Skin epidermis (tissue), 12 donors: ENCODE data around the gene ESPN.

Source experiments
- H3K27ac ChIP-seq, 21 experiments: fragments of 200-600 bp; sonication (generic) in 11 of 21; one replicate each; pipeline ENCODE4 v1.5.0; 2020; ENCODE audit warnings: mild to moderate bottlenecking in 3 of 21, inconsistent platforms in 2 of 21, moderate library complexity in 2 of 21
- H3K4me3 ChIP-seq, 7 experiments: fragments of 200-600 bp; sonication (generic) in 2 of 7; one replicate each; pipeline ENCODE4 v1.5.0; 2020; ENCODE audit warnings: inconsistent platforms in 2 of 7, mild to moderate bottlenecking in 2 of 7, moderate library complexity in 1 of 7

The ESPN gene

DNA sequence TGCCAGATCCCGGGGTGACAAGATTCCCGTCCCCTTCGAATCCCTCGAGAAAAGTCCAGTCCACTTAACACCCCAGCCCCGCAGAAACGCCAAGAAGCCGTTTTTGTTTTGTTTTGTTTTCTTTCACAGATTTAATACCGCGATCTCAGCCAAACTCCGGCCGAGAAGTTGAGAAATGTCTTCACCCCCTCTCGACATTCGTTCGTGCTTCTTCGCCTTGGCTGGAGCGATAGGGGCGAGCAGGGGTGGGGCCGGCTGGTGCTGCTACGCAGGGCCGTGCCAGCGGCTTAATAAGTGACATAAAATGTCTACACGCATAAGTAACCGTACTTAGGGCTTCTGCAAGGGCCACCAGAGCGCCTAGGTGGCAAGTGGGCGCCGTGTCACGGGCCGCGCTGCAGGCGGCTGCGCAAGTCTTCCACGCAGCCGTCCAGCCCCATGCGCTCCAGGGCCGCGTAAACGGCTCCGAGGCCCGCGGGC, 36.5 kb downstream of the ESPN start:
- H3K4me3 ChIP-seq: peak overlapping the region in 3 of 7 experiments; percentile 20 to 28 (median 25)

DNA sequence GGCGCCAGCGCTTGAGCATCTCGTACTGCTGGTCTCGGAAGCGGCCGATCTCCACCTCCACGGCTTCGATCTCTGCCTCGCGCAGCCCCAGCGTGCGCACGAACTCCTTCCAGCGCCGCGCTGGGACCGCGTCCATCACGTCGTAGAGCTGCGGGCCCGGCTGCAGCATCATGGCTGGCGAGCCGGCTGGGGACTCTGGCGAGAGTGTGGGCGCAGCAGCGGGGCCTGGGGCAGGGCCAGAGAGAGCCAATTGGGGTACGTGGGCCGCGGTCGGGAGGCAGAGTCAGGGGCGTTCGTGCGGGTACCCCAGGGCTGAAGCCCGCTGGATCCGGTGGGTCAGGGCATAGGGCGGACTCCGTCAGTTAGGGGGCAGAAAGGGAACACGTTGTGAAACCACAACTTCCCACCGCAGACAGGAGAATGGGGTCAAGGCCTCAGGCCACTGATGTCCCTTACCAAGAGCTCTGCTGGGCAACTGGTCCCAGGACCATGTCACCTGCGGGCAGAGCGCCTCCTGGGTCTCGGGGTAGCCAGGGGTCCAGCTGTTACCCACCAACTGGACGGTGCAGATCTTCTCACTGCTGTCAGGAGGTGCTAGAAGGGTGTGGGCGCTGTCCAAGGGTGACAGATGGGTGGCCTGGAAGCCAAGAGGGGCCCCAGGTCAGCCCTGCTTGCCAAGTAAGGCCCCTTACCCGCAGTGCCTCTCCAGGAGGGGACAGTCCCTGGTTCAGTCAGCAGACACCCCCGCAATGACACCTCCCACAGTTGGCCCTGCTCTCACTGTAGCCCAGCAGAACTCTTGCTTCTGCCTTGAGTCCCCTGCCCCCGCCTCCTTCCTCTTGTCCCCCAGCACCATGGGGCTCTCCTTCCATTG, 37.2 kb downstream of the ESPN start:
- H3K4me3 ChIP-seq: no peak overlapping the region
- H3K27ac ChIP-seq: peak overlapping the region in 3 of 21 experiments; percentile 42 to 85 (median 66)

More for the DNA sequence above, 36.5 kb downstream of the ESPN start:
- peak overlapping the region in 14 of 21 experiments; percentile 4 to 91 (median 60) for H3K27ac ChIP-seq

DNA sequence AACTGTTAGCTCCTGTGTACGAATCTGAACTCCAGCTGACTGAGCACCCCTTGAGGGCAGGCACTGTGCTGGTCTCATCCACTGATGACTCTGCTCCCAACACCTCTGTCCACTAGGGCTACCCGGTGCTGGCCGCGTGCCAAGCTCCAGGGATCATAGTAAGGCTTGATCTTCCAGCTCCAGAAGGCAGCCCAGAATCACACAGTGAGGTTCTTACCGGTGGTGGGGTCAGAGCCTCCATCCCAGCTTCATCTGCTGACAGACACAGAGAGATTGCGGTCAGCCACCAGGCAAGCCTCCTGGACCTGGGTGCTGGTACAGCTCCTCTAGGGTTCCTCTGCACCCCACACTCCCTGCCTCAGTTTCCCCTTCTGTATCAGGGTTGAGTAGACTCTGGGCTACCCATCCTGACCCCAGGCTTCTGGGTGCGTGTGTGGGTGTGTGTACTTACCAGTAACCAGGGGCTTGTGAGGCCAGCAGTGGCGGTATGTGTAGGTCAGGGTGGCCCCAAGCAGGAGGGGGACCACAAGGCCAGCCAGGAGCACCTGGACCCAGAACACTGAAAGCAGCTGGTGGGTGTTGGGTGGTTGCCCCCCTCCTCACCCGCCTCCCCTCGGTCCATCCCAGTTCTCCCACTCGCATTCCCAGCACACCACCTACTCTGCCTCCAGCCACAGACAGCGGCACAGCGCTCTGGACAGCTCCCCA, 38.0 kb downstream of the ESPN start:
- H3K27ac ChIP-seq: peak overlapping the region in 1 of 21 experiments; percentile 42
- no peak overlapping the region for H3K4me3 ChIP-seq

DNA sequence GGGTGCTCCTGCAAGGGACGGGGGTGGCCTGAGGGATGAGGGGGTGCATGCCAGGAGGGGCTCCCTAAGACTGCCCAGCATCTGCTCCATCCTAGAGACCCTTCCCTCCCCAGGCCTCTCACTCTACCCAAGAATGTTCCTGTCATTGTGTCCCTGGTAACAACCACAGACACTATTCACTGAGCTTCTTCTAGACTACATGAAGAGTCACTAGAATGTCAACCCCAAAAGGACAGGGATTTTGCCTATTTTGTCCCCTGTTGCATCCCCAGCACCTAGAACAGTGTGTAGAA, 38.5 kb downstream of the ESPN start:
- Histone ChIP-seq H3K27ac (peak overlapping the region in 1 of 21 experiments; percentile 23), H3K4me3 (no peak overlapping the region)

DNA sequence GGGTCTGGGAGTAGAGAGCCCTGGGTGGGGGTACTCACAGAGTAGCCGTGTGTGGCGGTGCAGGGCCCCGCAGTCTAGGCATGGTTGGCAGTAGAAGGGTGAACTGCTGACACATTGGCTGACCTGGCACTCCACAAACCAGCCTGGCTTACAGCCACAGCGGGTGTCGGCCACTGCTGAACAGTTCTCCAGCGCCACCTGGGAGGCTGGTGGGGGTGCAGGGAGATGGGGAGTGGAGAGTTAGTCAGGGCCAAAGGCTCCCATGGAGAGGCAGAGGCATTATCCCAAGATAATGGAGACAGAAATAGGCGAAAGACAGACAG, 39.9 kb downstream of the ESPN start:
- peak overlapping the region in 1 of 7 experiments; percentile 43 for H3K4me3 ChIP-seq
- H3K27ac ChIP-seq: peak overlapping the region in 3 of 21 experiments; percentile 82 to 87 (median 86)

- Histone ChIP-seq H3K27ac (peak overlapping the region in 8 of 21 experiments; percentile 16 to 87 (median 81)), H3K4me3 (peak overlapping the region; percentile 15 to 43 (median 31))
These were observed 40.3 kb downstream of the ESPN start for GRCh38 chr1:6464915-6465314.

- peak overlapping the region; percentile 15 to 43 (median 31) for H3K4me3 ChIP-seq
- peak overlapping the region in 12 of 21 experiments; percentile 15 to 87 (median 65) for H3K27ac ChIP-seq
These were observed 41.0 kb downstream of the ESPN start for GRCh38 chr1:6465461-6466005.

DNA sequence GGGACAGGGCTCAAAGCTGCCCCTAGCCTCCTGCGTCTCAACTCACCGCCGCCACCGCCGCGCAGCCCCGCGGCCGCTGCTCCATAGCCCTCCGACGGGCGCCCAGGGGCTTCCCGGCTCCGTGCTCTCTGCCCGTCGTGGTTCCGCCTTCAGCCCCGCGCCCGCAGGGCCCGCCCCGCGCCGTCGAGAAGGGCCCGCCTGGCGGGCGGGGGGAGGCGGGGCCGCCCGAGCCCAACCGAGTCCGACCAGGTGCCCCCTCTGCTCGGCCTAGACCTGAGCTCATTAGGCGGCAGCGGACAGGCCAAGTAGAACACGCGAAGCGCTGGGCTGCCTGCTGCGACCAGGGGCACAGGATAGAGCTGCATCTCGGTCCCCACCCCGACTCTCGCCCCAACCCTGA, 41.4 kb downstream of the ESPN start, which contains the start of gene TNFRSF25:
Gene TNFRSF25, minus strand, starts transcription at position 151 of the 400 bp plus-strand sequence. Its CDS starts 66 bp downstream, at position 85.
- Histone ChIP-seq H3K4me3 (peak within 1 kb of the TSS; percentile 15 to 43 (median 31)), H3K27ac (peak within 1 kb of the TSS in 12 of 21 experiments; percentile 16 to 87 (median 65))

- Histone ChIP-seq H3K27ac (peak overlapping the region in 1 of 21 experiments; percentile 86), H3K4me3 (no peak overlapping the region)
These were observed 42.2 kb downstream of the ESPN start for GRCh38 chr1:6466751-6467150.

- Histone ChIP-seq H3K27ac (no peak overlapping the region), H3K4me3 (no peak overlapping the region)
These were observed 42.6 kb downstream of the ESPN start for GRCh38 chr1:6467224-6467623.

GRCh38 chr1:6467744-6468688, 43.4 kb downstream of the ESPN start:
- Histone ChIP-seq H3K4me3 (no peak overlapping the region), H3K27ac (no peak overlapping the region)

- no peak overlapping the region for H3K4me3 ChIP-seq
- no peak overlapping the region for H3K27ac ChIP-seq
These were observed 44.3 kb downstream of the ESPN start for GRCh38 chr1:6468729-6469461.

- Histone ChIP-seq H3K27ac (peak overlapping the region in 1 of 21 experiments; percentile 83), H3K4me3 (peak overlapping the region in 3 of 7 experiments; percentile 12 to 27 (median 20))
These were observed 45.8 kb downstream of the ESPN start for GRCh38 chr1:6470132-6471085.

DNA sequence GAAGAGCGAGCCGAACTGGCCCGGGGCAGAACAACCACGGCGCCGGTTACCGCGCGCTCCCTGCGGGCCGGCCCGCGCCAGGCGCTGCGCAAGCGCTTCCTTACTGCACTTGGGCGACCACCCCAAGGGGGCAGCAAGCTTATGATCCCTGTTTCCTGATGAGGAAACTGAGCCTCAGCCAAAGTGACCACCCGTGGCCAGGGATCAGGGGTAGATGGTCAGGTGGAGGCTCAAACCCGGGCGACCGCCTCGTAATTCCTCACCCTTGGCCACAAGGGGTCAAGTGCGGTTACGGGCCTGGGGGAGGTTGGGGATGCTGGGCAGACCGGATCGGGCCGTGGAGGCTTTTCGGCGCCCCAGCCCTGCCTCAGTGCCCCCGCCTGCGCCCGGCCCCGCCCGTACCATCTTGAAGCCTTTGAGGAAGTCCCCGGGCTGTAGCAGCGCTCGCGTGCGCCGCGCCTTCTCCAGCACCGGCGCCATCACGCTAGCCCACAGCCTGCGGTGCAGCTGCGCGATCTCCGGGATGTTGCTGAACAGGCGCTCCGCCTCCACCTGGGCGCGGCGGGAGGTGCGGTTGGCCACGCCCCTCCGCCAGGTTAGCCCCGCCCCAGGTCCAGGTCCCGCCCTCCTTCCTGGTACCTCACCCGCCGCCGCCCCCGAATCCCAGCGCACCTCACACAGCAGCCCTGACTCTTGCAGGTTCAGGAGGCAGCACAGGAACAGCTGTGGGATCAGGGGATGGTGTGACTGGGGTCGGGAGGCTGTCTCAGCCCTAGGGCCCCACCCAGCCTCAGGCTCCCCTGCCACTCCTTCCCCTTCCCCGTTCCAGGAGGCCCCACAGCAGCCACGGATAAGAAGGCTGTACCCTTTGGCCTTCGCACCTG, 46.8 kb downstream of the ESPN start:
- peak overlapping the region in 4 of 7 experiments; percentile 12 to 31 (median 24) for H3K4me3 ChIP-seq

DNA sequence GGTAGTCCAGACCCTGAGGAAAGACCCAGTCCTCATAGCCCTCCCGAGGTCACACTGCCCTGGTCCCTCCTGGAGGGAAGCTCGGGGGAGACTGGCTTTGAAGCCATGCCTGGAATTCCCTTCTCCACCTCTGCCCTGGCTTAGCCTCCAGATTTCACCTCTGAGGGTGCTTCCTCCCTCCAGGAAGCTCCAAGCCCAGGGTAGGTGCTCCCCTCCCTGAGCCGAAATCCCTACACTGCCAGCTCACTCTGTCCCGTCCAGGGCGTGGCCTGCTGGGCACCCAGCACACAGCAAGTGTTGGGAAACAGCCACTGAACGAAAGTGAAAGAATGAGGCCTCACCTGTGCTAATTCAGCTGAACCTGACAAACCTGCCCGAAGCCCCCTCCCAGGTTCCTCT, 47.4 kb downstream of the ESPN start:
- H3K27ac ChIP-seq: peak overlapping the region in 17 of 21 experiments; percentile 10 to 83 (median 70)
- H3K4me3 ChIP-seq: no peak overlapping the region

More for the DNA sequence above, 46.8 kb downstream of the ESPN start:
- peak overlapping the region in 17 of 21 experiments; percentile 10 to 83 (median 70) for H3K27ac ChIP-seq

- Histone ChIP-seq H3K27ac (peak overlapping the region in 14 of 21 experiments; percentile 9 to 83 (median 54)), H3K4me3 (no peak overlapping the region)
These were observed 47.8 kb downstream of the ESPN start for GRCh38 chr1:6472391-6472790.
